ENCODE measurements around the gene ATXN7L3.
"Not testable (repeated sequence)": the region's sequence is repeated elsewhere in the genome, so short reads cannot be mapped to it uniquely, and the experiment has no call there.

The ATXN7L3 gene

GRCh38 chr17:44149750-44150329, 49.8 kb downstream of the ATXN7L3 start:
- Histone ChIP-seq H3K9me3 (ENCODE audit: control insufficient read depth in 1 of 2, low read length in 2 of 2) (no peaks in the 10 kb centered on the region), H3K36me3 (ENCODE audit: control insufficient read depth in 1 of 2, insufficient read depth in 2 of 2, low read length in 2 of 2) (peaks cover 0 to 12% of the 10 kb centered on the region in 2 donors), H3K4me3 (ENCODE audit: low read depth in 1 of 2, low read length in 2 of 2) (no peak overlapping the region), H3K4me1 (ENCODE audit: control insufficient read depth in 1 of 2, insufficient read depth in 2 of 2, low read length in 2 of 2) (no peaks in the 10 kb centered on the region), H3K9ac (ENCODE audit: low read depth in 1 of 2, low read length in 2 of 2) (no peak overlapping the region), H3K27me3 (ENCODE audit: control insufficient read depth in 1 of 2, insufficient read depth in 2 of 2, low read length in 2 of 2) (no peaks in the 10 kb centered on the region), H3K27ac (ENCODE audit: low read depth, low read length) (no peak overlapping the region)

- H3K4me1 ChIP-seq (ENCODE audit: control insufficient read depth in 1 of 2, insufficient read depth in 2 of 2, low read length in 2 of 2); H3K9me3 ChIP-seq (ENCODE audit: control insufficient read depth in 1 of 2, low read length in 2 of 2); H3K36me3 ChIP-seq (ENCODE audit: control insufficient read depth in 1 of 2, insufficient read depth in 2 of 2, low read length in 2 of 2); H3K4me3 ChIP-seq (ENCODE audit: low read depth in 1 of 2, low read length in 2 of 2); H3K27me3 ChIP-seq (ENCODE audit: control insufficient read depth in 1 of 2, insufficient read depth in 2 of 2, low read length in 2 of 2); H3K9ac ChIP-seq (ENCODE audit: low read depth in 1 of 2, low read length in 2 of 2); H3K27ac ChIP-seq (ENCODE audit: low read depth, low read length): not testable (repeated sequence)
Observed at GRCh38 chr17:44149066-44149465, 50.6 kb downstream of the ATXN7L3 start.

GRCh38 chr17:44147812-44148211, 51.9 kb downstream of the ATXN7L3 start:
- H3K36me3 ChIP-seq (ENCODE audit: control insufficient read depth in 1 of 2, insufficient read depth in 2 of 2, low read length in 2 of 2) = peaks cover 0 to 7% of the 10 kb centered on the region in 2 donors
- H3K4me1 ChIP-seq (ENCODE audit: control insufficient read depth in 1 of 2, insufficient read depth in 2 of 2, low read length in 2 of 2) = no peaks in the 10 kb centered on the region
- H3K9me3 ChIP-seq (ENCODE audit: control insufficient read depth in 1 of 2, low read length in 2 of 2) = no peaks in the 10 kb centered on the region
- H3K9ac ChIP-seq (ENCODE audit: low read depth in 1 of 2, low read length in 2 of 2) = no peak overlapping the region
- no peaks in the 10 kb centered on the region for H3K27me3 ChIP-seq (ENCODE audit: control insufficient read depth in 1 of 2, insufficient read depth in 2 of 2, low read length in 2 of 2)
- H3K27ac ChIP-seq (ENCODE audit: low read depth, low read length) = no peak overlapping the region
- no peak overlapping the region for H3K4me3 ChIP-seq (ENCODE audit: low read depth in 1 of 2, low read length in 2 of 2)

- H3K27me3 ChIP-seq (ENCODE audit: control insufficient read depth in 1 of 2, insufficient read depth in 2 of 2, low read length in 2 of 2) = no peaks in the 10 kb centered on the region
- no peak overlapping the region for H3K4me3 ChIP-seq (ENCODE audit: low read depth in 1 of 2, low read length in 2 of 2)
- H3K27ac ChIP-seq (ENCODE audit: low read depth, low read length) = no peak overlapping the region
- peaks cover 0 to 7% of the 10 kb centered on the region in 2 donors for H3K36me3 ChIP-seq (ENCODE audit: control insufficient read depth in 1 of 2, insufficient read depth in 2 of 2, low read length in 2 of 2)
- peaks cover 0 to 6% of the 10 kb centered on the region in 2 donors for H3K4me1 ChIP-seq (ENCODE audit: control insufficient read depth in 1 of 2, insufficient read depth in 2 of 2, low read length in 2 of 2)
- no peak overlapping the region for H3K9ac ChIP-seq (ENCODE audit: low read depth in 1 of 2, low read length in 2 of 2)
- H3K9me3 ChIP-seq (ENCODE audit: control insufficient read depth in 1 of 2, low read length in 2 of 2) = no peaks in the 10 kb centered on the region
Observed at GRCh38 chr17:44146375-44147346, 53.0 kb downstream of the ATXN7L3 start.

- Histone ChIP-seq H3K9ac (ENCODE audit: low read depth in 1 of 2, low read length in 2 of 2) (no peak overlapping the region), H3K27ac (ENCODE audit: low read depth, low read length) (no peak overlapping the region), H3K9me3 (ENCODE audit: control insufficient read depth in 1 of 2, low read length in 2 of 2) (no peaks in the 10 kb centered on the region), H3K4me3 (ENCODE audit: low read depth in 1 of 2, low read length in 2 of 2) (no peak overlapping the region), H3K36me3 (ENCODE audit: control insufficient read depth in 1 of 2, insufficient read depth in 2 of 2, low read length in 2 of 2) (peaks cover 0 to 7% of the 10 kb centered on the region in 2 donors), H3K27me3 (ENCODE audit: control insufficient read depth in 1 of 2, insufficient read depth in 2 of 2, low read length in 2 of 2) (no peaks in the 10 kb centered on the region), H3K4me1 (ENCODE audit: control insufficient read depth in 1 of 2, insufficient read depth in 2 of 2, low read length in 2 of 2) (peaks cover 0 to 6% of the 10 kb centered on the region in 2 donors)
Observed at GRCh38 chr17:44144966-44145739, 54.5 kb downstream of the ATXN7L3 start.

GRCh38 chr17:44143921-44144320, 55.8 kb downstream of the ATXN7L3 start:
- H3K4me1 ChIP-seq (ENCODE audit: control insufficient read depth in 1 of 2, insufficient read depth in 2 of 2, low read length in 2 of 2); H3K9ac ChIP-seq (ENCODE audit: low read depth in 1 of 2, low read length in 2 of 2); H3K27ac ChIP-seq (ENCODE audit: low read depth, low read length): not testable (repeated sequence)

More at GRCh38 chr17:44143921-44144320, 55.8 kb downstream of the ATXN7L3 start:
- H3K27me3 ChIP-seq (ENCODE audit: control insufficient read depth in 1 of 2, insufficient read depth in 2 of 2, low read length in 2 of 2); H3K4me3 ChIP-seq (ENCODE audit: low read depth in 1 of 2, low read length in 2 of 2); H3K36me3 ChIP-seq (ENCODE audit: control insufficient read depth in 1 of 2, insufficient read depth in 2 of 2, low read length in 2 of 2); H3K9me3 ChIP-seq (ENCODE audit: control insufficient read depth in 1 of 2, low read length in 2 of 2): not testable (repeated sequence)
